ENCODE results near the gene TRIM2.

The TRIM2 gene

GRCh38 chr4:153348006-153348405 lies 143.8 kb downstream of the TRIM2 start:
- TF ChIP-seq CTCF (IDR thresholded peaks at IDR 0.05; ENCODE audit: low read depth, low read length) = no peak
- H3K4me3 ChIP-seq (replicated peaks in 1 of 2; ENCODE audit: low read depth in 2 of 2, low read length in 2 of 2) = no peak overlapping the region
- DNase-seq (ENCODE audit: low read depth in 2 of 2) = no peak

- no peak for DNase-seq (ENCODE audit: low read depth in 2 of 2)
- TF ChIP-seq CTCF (IDR thresholded peaks at IDR 0.05; ENCODE audit: low read depth, low read length) = no peak
- no peak overlapping the region for H3K4me3 ChIP-seq (replicated peaks in 1 of 2; ENCODE audit: low read depth in 2 of 2, low read length in 2 of 2)
Measured at GRCh38 chr4:153349206-153349805, 145.1 kb downstream of the TRIM2 start.

DNA sequence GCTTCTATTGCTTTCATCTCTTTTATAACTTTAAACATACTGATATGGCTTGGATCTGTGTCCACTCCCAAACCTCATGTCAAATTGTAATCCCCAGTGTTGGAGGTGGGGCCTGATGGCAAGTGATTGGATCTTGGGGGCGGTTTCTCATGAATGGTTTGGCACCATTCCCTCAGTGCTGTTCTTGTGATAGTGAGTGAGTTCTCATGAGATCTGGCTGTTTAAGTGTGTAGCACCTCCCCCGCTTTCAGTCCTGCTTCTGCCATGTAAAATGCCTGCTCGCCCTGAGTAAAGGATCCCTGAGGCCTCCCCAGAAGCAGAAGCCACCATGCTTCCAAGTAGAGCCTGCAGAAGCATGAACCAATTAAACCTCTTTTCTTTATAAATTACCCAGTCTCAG lies 157.9 kb downstream of the TRIM2 start:
- peak; percentile 30 to 60 for DNase-seq (ENCODE audit: low read depth in 2 of 2)
- no peak overlapping the region for H3K4me3 ChIP-seq (replicated peaks in 1 of 2; ENCODE audit: low read depth in 2 of 2, low read length in 2 of 2)
- no peak for TF ChIP-seq CTCF (IDR thresholded peaks at IDR 0.05; ENCODE audit: low read depth, low read length)

GRCh38 chr4:153364061-153364460 lies 159.8 kb downstream of the TRIM2 start:
- TF ChIP-seq CTCF (IDR thresholded peaks at IDR 0.05; ENCODE audit: low read depth, low read length) = no peak
- no peak overlapping the region for H3K4me3 ChIP-seq (replicated peaks in 1 of 2; ENCODE audit: low read depth in 2 of 2, low read length in 2 of 2)
- no peak for DNase-seq (ENCODE audit: low read depth in 2 of 2)

GRCh38 chr4:153365003-153365402 lies 160.8 kb downstream of the TRIM2 start:
- no peak for DNase-seq (ENCODE audit: low read depth in 2 of 2)
- no peak for TF ChIP-seq CTCF (IDR thresholded peaks at IDR 0.05; ENCODE audit: low read depth, low read length)

DNA sequence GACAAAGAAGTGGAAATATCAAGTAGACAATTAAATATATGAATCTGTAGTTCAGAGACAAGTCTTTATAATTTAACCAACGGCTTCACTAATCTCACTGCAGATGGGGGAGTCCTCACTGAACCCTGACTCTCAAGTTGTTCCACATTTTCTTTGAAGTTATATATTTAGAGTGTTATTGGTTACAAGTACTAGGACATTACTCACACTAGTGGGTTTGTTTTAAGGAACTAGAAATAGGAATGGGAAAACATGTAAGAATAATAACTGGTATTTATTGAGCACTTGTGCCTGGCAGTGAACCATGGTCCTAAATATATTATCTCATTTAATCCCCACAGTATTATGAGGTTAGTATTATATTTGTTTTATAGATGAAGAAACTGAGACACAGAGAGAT lies 162.2 kb downstream of the TRIM2 start:
- H3K4me3 ChIP-seq (replicated peaks in 1 of 2; ENCODE audit: low read depth in 2 of 2, low read length in 2 of 2) = no peak overlapping the region
- no peak for TF ChIP-seq CTCF (IDR thresholded peaks at IDR 0.05; ENCODE audit: low read depth, low read length)
- DNase-seq (ENCODE audit: low read depth in 2 of 2) = no peak

More at GRCh38 chr4:153365003-153365402, 160.8 kb downstream of the TRIM2 start:
- no peak overlapping the region for H3K4me3 ChIP-seq (replicated peaks in 1 of 2; ENCODE audit: low read depth in 2 of 2, low read length in 2 of 2)

DNA sequence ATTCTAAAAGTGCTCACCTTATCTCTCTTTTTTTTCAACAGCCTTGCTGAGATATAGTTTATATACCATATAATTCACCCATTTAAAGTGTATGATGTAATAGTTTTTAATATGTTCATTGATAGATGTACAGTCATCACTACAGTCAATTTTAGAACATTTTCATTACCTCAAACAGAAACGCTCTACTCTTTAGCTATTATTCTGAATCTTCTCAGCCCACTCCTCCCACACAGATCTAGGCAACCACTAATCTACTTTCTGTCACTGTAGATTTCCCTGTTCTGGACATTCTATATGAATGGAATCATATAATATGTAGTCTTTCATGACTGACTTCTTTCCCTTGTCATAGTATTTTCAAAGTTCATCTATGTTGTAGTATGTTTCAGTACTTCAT lies 162.8 kb downstream of the TRIM2 start:
- no peak for DNase-seq (ENCODE audit: low read depth in 2 of 2)
- H3K4me3 ChIP-seq (replicated peaks in 1 of 2; ENCODE audit: low read depth in 2 of 2, low read length in 2 of 2) = no peak overlapping the region
- TF ChIP-seq CTCF (IDR thresholded peaks at IDR 0.05; ENCODE audit: low read depth, low read length) = no peak

All from cardiac fibroblast (primary cell).